HepG2 (cell line): ENCODE results near the gene CAPN11.

ENCODE experiments used
- CBFB ChIP-seq: sonication (generic); formaldehyde crosslinking; IDR thresholded peaks from 2 replicates; pipeline ENCODE4 v1.4.0; 2020; ENCODE audit warnings: missing genetic modification reagents
- ELF1 ChIP-seq: sonication (generic); formaldehyde crosslinking; IDR thresholded peaks from 2 replicates; pipeline ENCODE4 v1.4.0; 2020; ENCODE audit warnings: missing genetic modification reagents
- JUND ChIP-seq: sonication (generic); formaldehyde crosslinking; IDR thresholded peaks from 2 replicates; pipeline ENCODE4 v1.8.0; 2022; ENCODE audit warnings: mild to moderate bottlenecking, missing genetic modification reagents
- NBN ChIP-seq: fragments of 450-650 bp; conservative IDR thresholded peaks from 2 replicates; pipeline ENCODE4 v1.6.1; 2017
- POLR2A ChIP-seq, 2 experiments: IDR thresholded peaks; 2 replicates each; pipeline ENCODE4 v1.6.1; 2011; ENCODE audit warnings: low read depth in 2 of 2, low read length in 2 of 2, mild to moderate bottlenecking in 1 of 2, moderate library complexity in 1 of 2; ENCODE audit not compliant: insufficient read depth in 1 of 2
- POLR2G ChIP-seq: fragments of 200-400 bp; formaldehyde crosslinking; IDR thresholded peaks from 2 replicates; pipeline ENCODE4 v1.6.1; 2018; ENCODE audit warnings: mild to moderate bottlenecking, low read depth, low read length, moderate library complexity
- TARDBP ChIP-seq: sonication (generic); formaldehyde crosslinking; IDR thresholded peaks from 2 replicates; pipeline ENCODE4 v1.8.0; 2022; ENCODE audit warnings: mild to moderate bottlenecking, missing genetic modification reagents
- ZKSCAN1 ChIP-seq: fragments of 150-350 bp; IDR thresholded peaks from 2 replicates; pipeline ENCODE4 v1.6.1; 2014; ENCODE audit warnings: low read length
- ZNF138 ChIP-seq: sonication (generic); formaldehyde crosslinking; IDR thresholded peaks from 2 replicates; pipeline ENCODE4 v1.5.0; 2020; ENCODE audit warnings: mild to moderate bottlenecking, low read depth, missing genetic modification reagents
- ZNF333 ChIP-seq: sonication (generic); formaldehyde crosslinking; IDR thresholded peaks from 2 replicates; pipeline ENCODE4 v1.4.0; 2020; ENCODE audit warnings: mild to moderate bottlenecking, missing genetic modification reagents, borderline replicate concordance
- TF ChIP-seq, protein P1 (sequence below): sonication (generic); formaldehyde crosslinking; IDR thresholded peaks from 2 replicates; pipeline ENCODE4 v1.5.1; 2020; ENCODE audit warnings: mild to moderate bottlenecking, missing genetic modification reagents, moderate library complexity
- TF ChIP-seq, protein P2 (sequence below): sonication (generic); formaldehyde crosslinking; IDR thresholded peaks from 2 replicates; pipeline ENCODE4 v1.5.0; 2020; ENCODE audit warnings: mild to moderate bottlenecking, missing genetic modification reagents
- TF ChIP-seq, protein P3 (sequence below): sonication (generic); formaldehyde crosslinking; IDR thresholded peaks from 2 replicates; pipeline ENCODE4 v1.5.0; 2020; ENCODE audit warnings: mild to moderate bottlenecking, missing genetic modification reagents, moderate library complexity

DNA sequence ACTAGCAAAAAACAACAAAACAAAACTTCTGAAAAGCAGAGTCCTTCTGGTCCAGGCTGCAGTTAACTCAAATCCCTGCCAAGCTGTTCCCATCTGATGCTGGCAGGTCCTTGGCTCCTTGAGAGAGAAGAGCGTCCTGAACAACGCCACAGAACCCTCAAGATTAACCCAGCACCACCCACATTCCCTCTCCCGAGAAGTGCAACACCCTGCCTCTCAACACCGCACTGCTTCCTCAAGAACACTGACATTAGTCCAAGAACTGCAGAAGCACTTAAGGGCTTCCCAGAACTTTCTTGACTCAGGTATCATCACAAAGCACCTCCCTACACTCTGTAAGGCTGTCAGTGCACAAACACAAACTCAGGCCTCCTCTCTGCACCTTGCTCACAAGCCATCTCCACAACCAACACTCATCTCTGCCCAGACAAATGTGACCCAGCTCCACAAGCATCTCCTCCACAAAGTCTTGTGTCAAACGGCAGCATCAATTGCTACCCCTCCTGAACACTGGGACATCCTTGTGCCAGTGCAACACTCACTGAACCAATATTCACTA is 38.8 kb upstream of the CAPN11 start:
- no peak for TF ChIP-seq CBFB (CRISPR knock-in tag)
- no peak for TF ChIP-seq ELF1 (CRISPR knock-in tag)
- no peak for TF ChIP-seq POLR2G
- no peak for TF ChIP-seq TARDBP (CRISPR knock-in tag)
- TF ChIP-seq, protein P1, sequence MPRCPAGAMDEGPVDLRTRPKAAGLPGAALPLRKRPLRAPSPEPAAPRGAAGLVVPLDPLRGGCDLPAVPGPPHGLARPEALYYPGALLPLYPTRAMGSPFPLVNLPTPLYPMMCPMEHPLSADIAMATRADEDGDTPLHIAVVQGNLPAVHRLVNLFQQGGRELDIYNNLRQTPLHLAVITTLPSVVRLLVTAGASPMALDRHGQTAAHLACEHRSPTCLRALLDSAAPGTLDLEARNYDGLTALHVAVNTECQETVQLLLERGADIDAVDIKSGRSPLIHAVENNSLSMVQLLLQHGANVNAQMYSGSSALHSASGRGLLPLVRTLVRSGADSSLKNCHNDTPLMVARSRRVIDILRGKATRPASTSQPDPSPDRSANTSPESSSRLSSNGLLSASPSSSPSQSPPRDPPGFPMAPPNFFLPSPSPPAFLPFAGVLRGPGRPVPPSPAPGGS (CRISPR knock-in tag), result no peak
- no peak for TF ChIP-seq ZNF333
- no peak for TF ChIP-seq POLR2A (IDR thresholded peaks at IDR 0.05; ENCODE audit: insufficient read depth in 1 of 2, low read depth in 2 of 2, low read length in 2 of 2)
- TF ChIP-seq, protein P2, sequence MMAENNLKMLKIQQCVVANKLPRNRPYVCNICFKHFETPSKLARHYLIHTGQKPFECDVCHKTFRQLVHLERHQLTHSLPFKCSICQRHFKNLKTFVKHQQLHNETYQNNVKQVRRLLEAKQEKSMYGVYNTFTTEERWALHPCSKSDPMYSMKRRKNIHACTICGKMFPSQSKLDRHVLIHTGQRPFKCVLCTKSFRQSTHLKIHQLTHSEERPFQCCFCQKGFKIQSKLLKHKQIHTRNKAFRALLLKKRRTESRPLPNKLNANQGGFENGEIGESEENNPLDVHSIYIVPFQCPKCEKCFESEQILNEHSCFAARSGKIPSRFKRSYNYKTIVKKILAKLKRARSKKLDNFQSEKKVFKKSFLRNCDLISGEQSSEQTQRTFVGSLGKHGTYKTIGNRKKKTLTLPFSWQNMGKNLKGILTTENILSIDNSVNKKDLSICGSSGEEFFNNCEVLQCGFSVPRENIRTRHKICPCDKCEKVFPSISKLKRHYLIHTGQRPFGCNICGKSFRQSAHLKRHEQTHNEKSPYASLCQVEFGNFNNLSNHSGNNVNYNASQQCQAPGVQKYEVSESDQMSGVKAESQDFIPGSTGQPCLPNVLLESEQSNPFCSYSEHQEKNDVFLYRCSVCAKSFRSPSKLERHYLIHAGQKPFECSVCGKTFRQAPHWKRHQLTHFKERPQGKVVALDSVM (CRISPR knock-in tag), result no peak
- TF ChIP-seq JUND (CRISPR knock-in tag), result no peak
- TF ChIP-seq, protein P3, sequence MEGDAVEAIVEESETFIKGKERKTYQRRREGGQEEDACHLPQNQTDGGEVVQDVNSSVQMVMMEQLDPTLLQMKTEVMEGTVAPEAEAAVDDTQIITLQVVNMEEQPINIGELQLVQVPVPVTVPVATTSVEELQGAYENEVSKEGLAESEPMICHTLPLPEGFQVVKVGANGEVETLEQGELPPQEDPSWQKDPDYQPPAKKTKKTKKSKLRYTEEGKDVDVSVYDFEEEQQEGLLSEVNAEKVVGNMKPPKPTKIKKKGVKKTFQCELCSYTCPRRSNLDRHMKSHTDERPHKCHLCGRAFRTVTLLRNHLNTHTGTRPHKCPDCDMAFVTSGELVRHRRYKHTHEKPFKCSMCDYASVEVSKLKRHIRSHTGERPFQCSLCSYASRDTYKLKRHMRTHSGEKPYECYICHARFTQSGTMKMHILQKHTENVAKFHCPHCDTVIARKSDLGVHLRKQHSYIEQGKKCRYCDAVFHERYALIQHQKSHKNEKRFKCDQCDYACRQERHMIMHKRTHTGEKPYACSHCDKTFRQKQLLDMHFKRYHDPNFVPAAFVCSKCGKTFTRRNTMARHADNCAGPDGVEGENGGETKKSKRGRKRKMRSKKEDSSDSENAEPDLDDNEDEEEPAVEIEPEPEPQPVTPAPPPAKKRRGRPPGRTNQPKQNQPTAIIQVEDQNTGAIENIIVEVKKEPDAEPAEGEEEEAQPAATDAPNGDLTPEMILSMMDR, result no peak
- TF ChIP-seq NBN, result no peak
- TF ChIP-seq ZNF138 (CRISPR knock-in tag), result no peak
- no peak for TF ChIP-seq ZKSCAN1
